ENCODE results near the gene SSC4D. TPM values are rescaled to one million over a fixed set of nuclear protein-coding genes. Genes with fewer than 3 reads are reported as not detected.

The SSC4D gene
- polyA plus RNA-seq, 1 donor from 2014 or later = 2.5 TPM

GRCh38 chr7:76359978-76360638 is 49.4 kb downstream of the SSC4D start:
- peak overlapping the region; percentile 100 for H3K9ac ChIP-seq (ENCODE audit: low read length)
- peak overlapping the region; percentile 99 for H3K27ac ChIP-seq (ENCODE audit: low read length)
- TF ChIP-seq TAF1 (IDR thresholded peaks at IDR 0.05; ENCODE audit: low read depth) (no peak), SMC3 (conservative IDR thresholded peaks at IDR 0.05; ENCODE audit: poor library complexity) (no peak), MXI1 (conservative IDR thresholded peaks at IDR 0.05; ENCODE audit: poor library complexity, severe bottlenecking) (no peak)

GRCh38 chr7:76359111-76359977 is 50.2 kb downstream of the SSC4D start:
- H3K27ac ChIP-seq (ENCODE audit: low read length) = peak overlapping the region; percentile 99
- TF ChIP-seq RAD21 (conservative IDR thresholded peaks at IDR 0.05) (peak; percentile 73), TAF1 (IDR thresholded peaks at IDR 0.05; ENCODE audit: low read depth) (no peak), MXI1 (conservative IDR thresholded peaks at IDR 0.05; ENCODE audit: poor library complexity, severe bottlenecking) (no peak), EZH2 (IDR thresholded peaks at IDR 0.05; ENCODE audit: borderline replicate concordance, insufficient read depth, low read length, poor library complexity, severe bottlenecking) (no peak), CTCF (IDR thresholded peaks at IDR 0.05; ENCODE audit: poor library complexity, severe bottlenecking) (peak; percentile 93), POLR2AphosphoS5 (IDR thresholded peaks at IDR 0.05) (peak; percentile 41), SMC3 (conservative IDR thresholded peaks at IDR 0.05; ENCODE audit: poor library complexity) (peak; percentile 80)
- H2AFZ ChIP-seq (ENCODE audit: low read depth, low read length) = peak overlapping the region; percentile 96
- H3K4me2 ChIP-seq (ENCODE audit: low read length) = peak overlapping the region; percentile 49
- no peaks in the 10 kb centered on the region for H3K27me3 ChIP-seq (ENCODE audit: insufficient read depth, low read depth, low read length)
- peaks cover 8% of the 10 kb centered on the region for H3K36me3 ChIP-seq (ENCODE audit: insufficient read depth, low read length)
- peaks cover 40% of the 10 kb centered on the region for H3K79me2 ChIP-seq (replicated peaks; ENCODE audit: insufficient read depth, low read length)
- H3K4me3 ChIP-seq (ENCODE audit: low read length) = peak overlapping the region; percentile 99
- H4K20me1 ChIP-seq (ENCODE audit: insufficient read depth) = peaks cover 17% of the 10 kb centered on the region
- no peaks in the 10 kb centered on the region for H3K9me2 ChIP-seq (ENCODE audit: insufficient read depth, low read length)
- no peaks in the 10 kb centered on the region for H3K9me3 ChIP-seq (ENCODE audit: low read length)
- peaks cover 10% of the 10 kb centered on the region for H3F3A ChIP-seq (ENCODE audit: insufficient read depth, low read length, poor library complexity, severe bottlenecking)
- H3K9ac ChIP-seq (ENCODE audit: low read length) = peak overlapping the region; percentile 100

More at GRCh38 chr7:76359978-76360638, 49.4 kb downstream of the SSC4D start:
- H3K4me2 ChIP-seq (ENCODE audit: low read length) = no peak overlapping the region
- peaks cover 32% of the 10 kb centered on the region for H3K79me2 ChIP-seq (replicated peaks; ENCODE audit: insufficient read depth, low read length)
- peaks cover 11% of the 10 kb centered on the region for H4K20me1 ChIP-seq (ENCODE audit: insufficient read depth)
- H3K9me3 ChIP-seq (ENCODE audit: low read length) = no peaks in the 10 kb centered on the region
- no peak overlapping the region for H2AFZ ChIP-seq (ENCODE audit: low read depth, low read length)
- H3K9me2 ChIP-seq (ENCODE audit: insufficient read depth, low read length) = no peaks in the 10 kb centered on the region
- H3K27me3 ChIP-seq (ENCODE audit: insufficient read depth, low read depth, low read length) = no peaks in the 10 kb centered on the region
- H3K4me3 ChIP-seq (ENCODE audit: low read length) = peak overlapping the region; percentile 99
- H3F3A ChIP-seq (ENCODE audit: insufficient read depth, low read length, poor library complexity, severe bottlenecking) = peaks cover 10% of the 10 kb centered on the region
- peaks cover 8% of the 10 kb centered on the region for H3K36me3 ChIP-seq (ENCODE audit: insufficient read depth, low read length)

DNA sequence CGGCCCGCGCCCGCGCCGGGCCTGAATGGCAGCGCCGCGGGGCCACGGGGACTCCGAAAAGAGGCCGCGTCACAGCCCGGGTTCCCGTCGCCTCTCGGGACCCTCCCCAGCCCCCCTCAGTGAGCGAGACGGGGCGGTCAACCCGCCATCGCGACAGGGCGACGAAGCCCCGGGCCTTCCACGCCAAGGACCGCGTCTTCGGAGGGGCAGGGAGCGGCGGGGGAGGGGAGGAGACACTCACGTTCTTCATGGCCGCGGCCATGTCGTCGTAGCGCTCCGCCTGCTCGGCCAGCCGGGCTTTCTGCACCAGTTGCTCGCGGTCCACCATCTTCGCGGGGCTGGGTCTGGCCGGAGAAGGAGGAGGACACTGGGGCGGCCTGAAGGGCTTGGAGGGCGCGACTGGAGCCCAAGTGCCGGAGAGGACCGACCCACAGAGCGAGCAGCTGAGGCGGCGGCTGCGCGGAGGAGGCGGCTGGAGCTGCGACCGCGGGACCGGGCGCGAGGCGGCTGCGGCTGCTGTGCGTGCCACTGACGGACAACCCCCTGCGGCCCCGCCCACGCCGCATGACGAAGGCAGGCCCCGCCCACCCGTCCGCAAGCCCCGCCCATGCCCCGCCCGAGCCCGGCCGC is 50.9 kb downstream of the SSC4D start, which contains the start of gene YWHAG:
TSS of gene YWHAG (minus strand) at position 511 of the 630 bp plus-strand sequence. CDS start at position 328, 183 bp downstream.
- no peaks in the 10 kb centered on the region for H3K27me3 ChIP-seq (ENCODE audit: insufficient read depth, low read depth, low read length)
- H3K4me2 ChIP-seq (ENCODE audit: low read length) = peak within 1 kb of the TSS; percentile 49
- H3F3A ChIP-seq (ENCODE audit: insufficient read depth, low read length, poor library complexity, severe bottlenecking) = peaks cover 10% of the 10 kb centered on the region
- H3K9me2 ChIP-seq (ENCODE audit: insufficient read depth, low read length) = no peaks in the 10 kb centered on the region
- TF ChIP-seq CTCF (IDR thresholded peaks at IDR 0.05; ENCODE audit: poor library complexity, severe bottlenecking) = no peak
- TF ChIP-seq POLR2AphosphoS5 (IDR thresholded peaks at IDR 0.05) = peak; percentile 99
- TF ChIP-seq, protein P1, sequence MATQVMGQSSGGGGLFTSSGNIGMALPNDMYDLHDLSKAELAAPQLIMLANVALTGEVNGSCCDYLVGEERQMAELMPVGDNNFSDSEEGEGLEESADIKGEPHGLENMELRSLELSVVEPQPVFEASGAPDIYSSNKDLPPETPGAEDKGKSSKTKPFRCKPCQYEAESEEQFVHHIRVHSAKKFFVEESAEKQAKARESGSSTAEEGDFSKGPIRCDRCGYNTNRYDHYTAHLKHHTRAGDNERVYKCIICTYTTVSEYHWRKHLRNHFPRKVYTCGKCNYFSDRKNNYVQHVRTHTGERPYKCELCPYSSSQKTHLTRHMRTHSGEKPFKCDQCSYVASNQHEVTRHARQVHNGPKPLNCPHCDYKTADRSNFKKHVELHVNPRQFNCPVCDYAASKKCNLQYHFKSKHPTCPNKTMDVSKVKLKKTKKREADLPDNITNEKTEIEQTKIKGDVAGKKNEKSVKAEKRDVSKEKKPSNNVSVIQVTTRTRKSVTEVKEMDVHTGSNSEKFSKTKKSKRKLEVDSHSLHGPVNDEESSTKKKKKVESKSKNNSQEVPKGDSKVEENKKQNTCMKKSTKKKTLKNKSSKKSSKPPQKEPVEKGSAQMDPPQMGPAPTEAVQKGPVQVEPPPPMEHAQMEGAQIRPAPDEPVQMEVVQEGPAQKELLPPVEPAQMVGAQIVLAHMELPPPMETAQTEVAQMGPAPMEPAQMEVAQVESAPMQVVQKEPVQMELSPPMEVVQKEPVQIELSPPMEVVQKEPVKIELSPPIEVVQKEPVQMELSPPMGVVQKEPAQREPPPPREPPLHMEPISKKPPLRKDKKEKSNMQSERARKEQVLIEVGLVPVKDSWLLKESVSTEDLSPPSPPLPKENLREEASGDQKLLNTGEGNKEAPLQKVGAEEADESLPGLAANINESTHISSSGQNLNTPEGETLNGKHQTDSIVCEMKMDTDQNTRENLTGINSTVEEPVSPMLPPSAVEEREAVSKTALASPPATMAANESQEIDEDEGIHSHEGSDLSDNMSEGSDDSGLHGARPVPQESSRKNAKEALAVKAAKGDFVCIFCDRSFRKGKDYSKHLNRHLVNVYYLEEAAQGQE (IDR thresholded peaks at IDR 0.05; ENCODE audit: borderline replicate concordance) = peak; percentile 97
- peak; percentile 87 for TF ChIP-seq TAF1 (IDR thresholded peaks at IDR 0.05; ENCODE audit: low read depth)
- TF ChIP-seq MXI1 (conservative IDR thresholded peaks at IDR 0.05; ENCODE audit: poor library complexity, severe bottlenecking) = peak; percentile 93
- no peak for TF ChIP-seq EZH2 (IDR thresholded peaks at IDR 0.05; ENCODE audit: borderline replicate concordance, insufficient read depth, low read length, poor library complexity, severe bottlenecking)
- peak; percentile 32 for TF ChIP-seq SMC3 (conservative IDR thresholded peaks at IDR 0.05; ENCODE audit: poor library complexity)
- TF ChIP-seq EP300 (conservative IDR thresholded peaks at IDR 0.05; ENCODE audit: poor library complexity, severe bottlenecking) = peak; percentile 71
- peaks cover 47% of the 10 kb centered on the region for H3K79me2 ChIP-seq (replicated peaks; ENCODE audit: insufficient read depth, low read length)
- peak within 1 kb of the TSS; percentile 100 for H3K9ac ChIP-seq (ENCODE audit: low read length)
- H3K27ac ChIP-seq (ENCODE audit: low read length) = peak within 1 kb of the TSS; percentile 99
- H3K9me3 ChIP-seq (ENCODE audit: low read length) = no peaks in the 10 kb centered on the region
- peak within 1 kb of the TSS; percentile 99 for H3K4me3 ChIP-seq (ENCODE audit: low read length)
- H2AFZ ChIP-seq (ENCODE audit: low read depth, low read length) = peak within 1 kb of the TSS; percentile 96
- H3K36me3 ChIP-seq (ENCODE audit: insufficient read depth, low read length) = peaks cover 11% of the 10 kb centered on the region
- H4K20me1 ChIP-seq (ENCODE audit: insufficient read depth) = peaks cover 17% of the 10 kb centered on the region
